D721Med (cell line): Measurements from ENCODE around the gene SIGLECL1.

ENCODE experiments used
- DNase-seq: peaks from one replicate; pipeline ENCODE4 v3.0.0; 2011; ENCODE audit warnings: low spot score; ENCODE audit not compliant: insufficient read length
- FAIRE-seq: peaks from 2 replicates; lab custom pipeline; 2011; peaks lifted over from hg19 to GRCh38; lab: Jason Lieb, UNC
- CTCF ChIP-seq: IDR thresholded peaks from 2 replicates; pipeline ENCODE4 v1.5.1; 2012; ENCODE audit warnings: mild to moderate bottlenecking, control low read depth; ENCODE audit not compliant: insufficient read depth; ENCODE audit errors: missing control alignments

The SIGLECL1 gene

DNA sequence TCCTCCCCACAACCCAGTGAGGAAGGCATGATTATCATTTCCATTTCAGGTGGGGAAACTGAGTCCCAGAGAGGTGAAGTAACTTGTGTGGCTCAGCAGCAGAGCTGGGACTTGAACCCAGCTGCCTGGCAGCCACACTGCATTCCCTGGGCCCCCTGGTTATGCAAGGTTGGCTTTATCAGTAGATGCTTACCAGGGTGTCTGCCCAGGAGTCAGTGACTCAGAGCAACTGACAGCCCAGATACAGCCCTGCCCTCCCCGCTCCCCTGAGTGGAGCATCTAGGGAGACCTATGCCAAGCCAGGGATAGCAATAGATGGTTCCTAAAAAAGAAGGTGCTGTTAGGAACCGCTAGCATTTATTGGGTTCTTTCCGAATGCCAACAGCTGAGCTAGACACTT is 66.5 kb downstream of the SIGLECL1 start:
- DNase-seq (no peak), FAIRE-seq (no peak)
- no peak for TF ChIP-seq CTCF

- TF ChIP-seq CTCF, result no peak
- DNase-seq, result no peak
- FAIRE-seq, result no peak
These were observed 67.1 kb downstream of the SIGLECL1 start for GRCh38 chr19:51317968-51318367.
